HG02798 (cell line): Measurements from ENCODE around the gene PIH1D1.

ENCODE experiments used
- ATAC-seq: cut with Tn5 transposase; IDR thresholded peaks from one replicate; pipeline ENCODE4 v1.9.1; 2021; ENCODE audit warnings: mild to moderate bottlenecking; ENCODE audit not compliant: unreplicated experiment, poor library complexity

Gene PIH1D1

GRCh38 chr19:49438261-49438660 lies 13.4 kb downstream of the PIH1D1 start:
- no peak for ATAC-seq

GRCh38 chr19:49437231-49437630 lies 14.4 kb downstream of the PIH1D1 start:
- ATAC-seq, result no peak

- no peak for ATAC-seq
Measured at GRCh38 chr19:49436381-49437017, 15.1 kb downstream of the PIH1D1 start.

GRCh38 chr19:49435670-49436069 lies 15.9 kb downstream of the PIH1D1 start:
- no peak for ATAC-seq

DNA sequence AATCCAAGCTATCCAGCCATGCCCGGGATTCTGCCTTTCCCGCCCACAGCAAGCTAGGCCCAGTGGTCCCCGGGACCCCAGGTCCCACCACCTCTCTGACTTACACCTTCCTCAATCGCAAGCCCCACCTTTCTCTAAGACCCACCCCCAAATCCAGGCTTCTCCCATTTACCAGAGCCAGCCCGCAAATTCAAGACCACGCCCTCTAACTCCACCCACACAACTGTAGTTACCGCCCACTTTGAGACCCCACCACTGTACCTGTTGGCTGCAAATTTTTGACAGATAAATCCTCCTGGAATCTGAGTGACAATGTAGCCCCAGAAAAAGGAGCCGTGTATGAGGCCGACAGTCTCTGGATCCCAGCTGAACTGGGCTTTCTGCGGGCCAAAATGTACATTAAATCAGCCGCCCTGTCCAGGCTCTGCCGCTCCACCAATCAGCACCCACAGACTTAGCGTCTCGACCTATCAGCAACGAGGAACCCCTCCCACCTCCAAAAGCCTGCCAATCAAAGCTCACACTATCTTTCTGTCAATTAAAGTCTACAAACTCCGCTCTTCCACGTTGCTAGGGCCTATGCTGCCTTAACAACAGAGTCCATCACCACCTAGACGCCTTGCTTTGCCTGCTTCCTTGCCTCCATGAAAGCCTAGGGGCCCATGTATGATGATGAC lies 16.6 kb downstream of the PIH1D1 start:
- ATAC-seq, result no peak

GRCh38 chr19:49433240-49433901 lies 18.2 kb downstream of the PIH1D1 start:
- no peak for ATAC-seq

GRCh38 chr19:49432141-49433073 lies 19.2 kb downstream of the PIH1D1 start:
- ATAC-seq, result no peak

DNA sequence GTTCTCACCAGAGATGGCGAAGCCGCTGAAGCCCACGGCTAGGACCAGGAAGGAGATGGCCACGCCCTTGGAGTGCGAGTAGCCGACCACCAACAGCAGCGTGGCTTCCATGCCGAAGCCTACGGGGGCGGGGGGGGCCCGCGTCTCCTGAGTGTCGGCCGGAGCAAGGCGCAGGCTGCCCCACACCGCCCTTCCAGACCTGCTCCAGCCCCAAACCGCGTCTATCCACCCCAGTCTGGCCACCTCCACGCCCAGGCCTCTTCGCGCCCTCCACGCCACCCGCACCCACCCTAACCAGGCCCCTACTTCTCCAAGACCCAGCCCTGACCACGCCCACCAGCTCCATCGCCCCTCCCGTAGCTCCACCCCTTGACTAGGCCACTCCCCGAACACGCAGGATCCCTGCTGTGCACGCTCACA lies 20.3 kb downstream of the PIH1D1 start:
- ATAC-seq, result no peak

DNA sequence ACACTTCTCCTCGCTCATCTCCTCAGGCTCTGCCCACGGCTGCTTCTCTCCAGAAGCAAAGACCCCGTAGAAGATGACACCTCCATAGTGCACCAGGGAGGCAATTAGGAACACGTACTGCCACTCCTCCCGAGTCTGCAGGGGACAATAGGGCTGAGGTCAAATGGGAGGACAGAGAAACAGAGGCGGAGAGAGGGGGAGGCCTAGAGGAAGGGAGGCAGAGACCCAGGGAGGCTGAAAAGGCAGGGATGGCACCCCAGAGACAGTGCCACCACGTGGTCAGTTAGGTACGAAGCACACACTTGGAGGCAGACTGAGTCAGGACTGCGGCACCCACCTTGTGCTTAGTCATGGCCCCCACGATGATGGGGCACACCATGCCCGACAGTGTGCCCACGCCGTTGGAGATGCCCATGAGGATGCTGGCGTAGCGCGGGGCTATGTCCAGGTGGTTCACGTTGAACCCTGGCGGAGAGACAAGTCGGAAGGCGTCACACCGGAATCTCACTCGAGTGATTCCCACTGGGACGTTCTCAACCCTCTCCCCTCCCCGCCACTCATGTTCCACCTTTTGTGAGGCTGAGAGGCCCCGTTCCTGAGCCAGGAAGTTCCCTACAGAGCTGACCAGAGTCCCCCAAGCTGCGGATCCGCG lies 20.8 kb downstream of the PIH1D1 start:
- no peak for ATAC-seq

DNA sequence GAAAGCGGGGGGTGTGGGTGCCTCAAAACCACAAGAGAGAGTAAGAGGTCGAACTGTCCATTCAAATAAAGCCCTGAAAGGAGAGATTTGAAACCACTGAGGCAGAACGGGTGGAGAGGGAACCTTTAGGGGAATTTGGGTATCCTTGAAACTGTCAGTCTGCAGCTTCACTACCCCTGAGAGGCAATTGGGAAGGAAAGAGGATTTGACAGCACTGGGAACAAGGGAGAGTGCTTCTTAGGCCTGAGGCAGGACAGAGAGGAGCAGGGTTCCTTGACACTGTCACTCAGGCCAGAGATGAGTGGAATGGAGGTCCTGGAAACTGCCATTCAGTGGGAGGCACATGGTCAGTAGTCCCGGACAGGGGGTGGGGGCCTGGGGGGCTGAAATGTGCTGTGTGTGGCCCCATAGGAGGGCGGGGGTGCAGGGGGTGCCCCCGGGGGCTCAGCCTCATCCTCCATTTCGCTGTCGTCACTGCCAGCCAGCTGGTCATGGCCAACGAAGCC lies 21.4 kb downstream of the PIH1D1 start:
- no peak for ATAC-seq

- ATAC-seq, result no peak
Measured at GRCh38 chr19:49428547-49429451, 22.8 kb downstream of the PIH1D1 start.

DNA sequence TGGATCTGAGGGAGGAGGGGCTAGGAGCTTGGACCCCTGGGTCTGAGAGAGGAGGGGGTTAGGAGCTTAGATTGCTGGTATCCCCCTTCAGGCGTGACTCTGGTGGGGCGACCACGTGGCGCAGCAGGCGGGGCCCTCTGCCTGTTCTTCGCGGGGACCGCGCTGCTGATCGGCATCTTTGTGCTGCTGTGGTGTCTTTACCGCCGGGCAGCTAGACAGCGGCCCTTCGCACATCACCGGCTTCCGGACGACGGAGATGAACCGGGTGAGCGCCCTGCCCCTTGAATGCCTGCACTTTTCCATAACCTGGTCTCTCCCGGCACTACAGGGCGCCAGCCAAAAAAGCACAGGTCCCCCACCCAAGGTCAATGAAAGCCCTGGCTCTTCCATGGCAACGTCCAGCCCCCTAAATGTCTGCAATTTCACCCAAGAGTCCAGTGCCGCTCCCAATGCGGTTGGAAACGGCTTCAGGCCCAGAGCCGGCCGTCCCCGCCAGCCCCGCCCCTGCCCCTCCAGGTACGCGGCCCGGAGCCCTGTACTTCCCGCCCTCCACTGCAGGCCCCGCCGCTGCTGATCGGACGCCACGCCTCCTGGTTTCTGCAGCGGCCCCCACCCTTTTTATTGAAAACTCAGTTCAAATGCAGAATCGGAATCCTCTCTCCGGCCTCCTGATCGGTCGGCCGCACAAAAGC lies 23.6 kb downstream of the PIH1D1 start:
- no peak for ATAC-seq

DNA sequence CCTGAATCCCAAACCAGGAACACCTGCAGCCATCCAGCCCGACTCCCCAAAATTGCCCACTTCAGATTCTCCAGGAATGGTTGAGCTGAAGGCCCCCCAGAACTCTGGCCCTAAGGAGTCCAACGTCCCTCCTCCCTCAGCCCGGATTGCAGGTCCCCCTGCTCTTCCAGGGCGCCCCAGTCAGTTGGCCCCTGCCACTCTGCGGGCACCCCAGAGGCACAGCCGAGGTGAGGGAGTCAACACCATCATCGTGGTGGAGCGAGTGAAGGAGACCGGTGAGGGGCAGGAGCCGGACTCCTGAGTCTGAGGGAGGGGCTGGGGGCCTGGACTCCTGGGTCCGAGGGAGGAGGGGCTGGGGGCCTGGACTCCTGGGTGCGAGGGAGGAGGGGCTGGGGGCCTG lies 24.3 kb downstream of the PIH1D1 start:
- no peak for ATAC-seq

GRCh38 chr19:49425922-49426592 lies 25.6 kb downstream of the PIH1D1 start:
- ATAC-seq, result no peak

- ATAC-seq, result no peak
Measured at GRCh38 chr19:49425178-49425577, 26.4 kb downstream of the PIH1D1 start, which contains the start of gene GFY. TSS of gene GFY (plus strand) at chr19:49425388. CDS start at chr19:49426431, 1,043 bp downstream.

DNA sequence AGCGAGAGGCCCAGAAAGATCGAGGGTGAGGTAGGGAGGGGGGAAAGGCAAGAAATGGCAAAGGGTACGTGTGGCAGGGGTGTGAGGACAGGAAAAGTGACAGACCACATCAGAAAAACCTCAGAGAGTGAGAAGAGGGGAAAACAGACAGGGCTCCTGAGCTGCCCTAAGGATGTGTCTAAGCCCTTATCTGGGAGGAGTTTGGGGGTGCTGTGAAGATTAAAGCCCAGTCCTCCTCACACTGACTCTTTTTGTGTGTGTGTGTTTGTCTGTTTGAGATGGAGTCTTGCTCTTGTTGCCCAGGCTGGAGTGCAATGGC lies 27.7 kb downstream of the PIH1D1 start:
- ATAC-seq, result no peak

DNA sequence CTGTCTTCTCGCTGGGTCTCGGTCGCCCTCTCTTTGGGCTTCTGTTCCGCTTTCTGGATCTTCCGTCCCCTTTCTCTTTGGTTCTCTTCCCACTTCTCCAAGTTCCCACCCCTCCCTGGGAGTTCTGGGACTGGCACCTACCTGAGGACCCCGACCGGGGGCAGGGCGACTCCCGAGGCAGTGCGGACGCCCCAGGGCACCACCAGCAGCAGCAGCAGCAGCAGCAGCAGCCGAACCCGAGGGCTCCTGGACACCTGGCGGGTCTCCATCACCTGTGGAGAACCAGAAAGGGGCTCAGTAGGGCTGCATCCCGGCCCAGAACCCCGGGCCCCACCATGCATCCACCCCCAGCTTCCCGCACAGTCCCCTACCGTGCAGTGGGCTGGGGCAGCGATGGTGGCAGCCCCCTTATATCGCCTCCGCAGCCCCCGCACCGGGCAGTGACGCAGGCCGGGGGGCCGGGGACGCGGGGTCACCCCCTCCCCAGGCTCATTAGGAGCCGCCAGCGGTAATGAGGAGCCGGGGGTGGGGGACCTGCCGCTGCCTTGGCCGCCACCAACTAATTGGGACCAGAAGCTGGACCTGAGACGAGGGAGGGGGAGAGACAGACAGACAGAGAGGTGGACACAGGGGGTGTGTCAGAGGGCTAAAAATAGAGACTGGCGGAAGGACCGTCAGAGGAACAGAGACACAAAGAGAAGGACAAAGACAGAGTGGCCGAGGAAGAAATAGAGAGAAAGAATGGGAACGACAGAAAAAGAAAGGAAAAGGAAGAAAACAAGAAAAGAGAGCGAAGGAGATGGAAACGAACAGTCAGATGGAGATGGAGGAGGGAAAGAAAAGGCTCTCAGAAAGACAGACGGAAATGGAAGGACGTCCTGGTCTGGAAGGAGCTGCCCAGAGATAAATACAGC lies 28.3 kb downstream of the PIH1D1 start, which contains the start of gene PTH2:
Gene PTH2 (minus strand): TSS at position 371 of the 914 bp plus-strand sequence. CDS start 102 bp downstream, at position 269.
- no peak for ATAC-seq
